A204.1 (cell line): ENCODE measurements around the gene TRAF7.
"Not testable (repeated sequence)": the region's sequence is repeated elsewhere in the genome, so short reads cannot be mapped to it uniquely, and the experiment has no call there.

Experiments used
- FAIRE-seq: peaks from 2 replicates; lab custom pipeline; 2012; peaks lifted over from hg19 to GRCh38; lab: Jason Lieb, UNC

Gene TRAF7

GRCh38 chr16:2155091-2155950 lies at the start of gene TRAF7:
Gene TRAF7 (plus strand): TSS chr16:2155782. CDS start chr16:2163921, 8,139 bp downstream.
- FAIRE-seq, result peak; percentile 98

- not testable (repeated sequence) for FAIRE-seq
These were observed 49.4 kb upstream of the TRAF7 start for GRCh38 chr16:2106211-2106610.

- FAIRE-seq, result not testable (repeated sequence)
These were observed 48.3 kb upstream of the TRAF7 start for GRCh38 chr16:2107121-2107790.

- FAIRE-seq, result not testable (repeated sequence)
These were observed 47.8 kb upstream of the TRAF7 start for GRCh38 chr16:2107791-2108125.

GRCh38 chr16:2108446-2109270 lies 46.9 kb upstream of the TRAF7 start:
- FAIRE-seq, result not testable (repeated sequence)

- not testable (repeated sequence) for FAIRE-seq
These were observed 46.4 kb upstream of the TRAF7 start for GRCh38 chr16:2109271-2109580.

- FAIRE-seq, result not testable (repeated sequence)
These were observed 45.7 kb upstream of the TRAF7 start for GRCh38 chr16:2109872-2110271.

GRCh38 chr16:2110332-2111008 lies 45.1 kb upstream of the TRAF7 start:
- FAIRE-seq, result not testable (repeated sequence)

- FAIRE-seq, result not testable (repeated sequence)
These were observed 44.6 kb upstream of the TRAF7 start for GRCh38 chr16:2111009-2111353.

GRCh38 chr16:2111412-2112335 lies 43.9 kb upstream of the TRAF7 start:
- not testable (repeated sequence) for FAIRE-seq

GRCh38 chr16:2112539-2113106 lies 43.0 kb upstream of the TRAF7 start:
- FAIRE-seq, result not testable (repeated sequence)

- not testable (repeated sequence) for FAIRE-seq
These were observed 41.4 kb upstream of the TRAF7 start for GRCh38 chr16:2114225-2114624.

- not testable (repeated sequence) for FAIRE-seq
These were observed 40.5 kb upstream of the TRAF7 start for GRCh38 chr16:2114885-2115590.

- FAIRE-seq, result no peak
These were observed 40.0 kb upstream of the TRAF7 start for GRCh38 chr16:2115591-2115973.

- not testable (repeated sequence) for FAIRE-seq
These were observed 39.2 kb upstream of the TRAF7 start for GRCh38 chr16:2116428-2116827.

- FAIRE-seq, result not testable (repeated sequence)
These were observed 38.2 kb upstream of the TRAF7 start for GRCh38 chr16:2117341-2117740.

GRCh38 chr16:2117960-2118722 lies 37.4 kb upstream of the TRAF7 start:
- FAIRE-seq, result not testable (repeated sequence)

- FAIRE-seq, result peak; percentile 72
These were observed 34.3 kb upstream of the TRAF7 start for GRCh38 chr16:2121325-2121724.

GRCh38 chr16:2121853-2122252 lies 33.7 kb upstream of the TRAF7 start:
- FAIRE-seq, result no peak
